Activated naive CD8-positive, alpha-beta T cell treated with anti-CD3 and anti-CD28 coated beads, Interleukin-2, amount 10 ng/mL, durations not matched to agents 7 days and 5 days (primary cell): ENCODE results near the gene MEIOSIN. TPM values are rescaled to one million over a fixed set of nuclear protein-coding genes. Genes with fewer than 3 reads are reported as not detected.

Source experiments
- ATAC-seq: fragments of 150-1000 bp; cut with Tn5 transposase; one replicate; pipeline ENCODE4 v1.10.0; 2021; ENCODE audit warnings: low read depth, moderate library complexity
- POLR2A ChIA-PET: fragments of 350-600 bp; sonication (Branson Sonifier 250); formaldehyde crosslinking; loops from one replicate; lab custom pipeline; 2021; ENCODE audit warnings: antibody characterized with exemption; lab: Charles Lee
- DNase-seq: peaks from one replicate; pipeline ENCODE4 v3.0.0; 2021
- H3K27ac Mint-ChIP-seq: one replicate; pipeline ENCODE4 v1.8.0; 2022; ENCODE audit warnings: mild to moderate bottlenecking, mixed read lengths
- H3K27me3 Mint-ChIP-seq: one replicate; pipeline ENCODE4 v1.8.0; 2022; ENCODE audit warnings: mild to moderate bottlenecking, moderate library complexity, mixed read lengths
- H3K36me3 Mint-ChIP-seq: one replicate; pipeline ENCODE4 v1.8.0; 2021; ENCODE audit warnings: mild to moderate bottlenecking, mixed read lengths
- H3K4me1 Mint-ChIP-seq: one replicate; pipeline ENCODE4 v1.8.0; 2021; ENCODE audit warnings: mixed read lengths
- H3K4me3 Mint-ChIP-seq: one replicate; pipeline ENCODE4 v1.8.0; 2022; ENCODE audit warnings: mild to moderate bottlenecking, moderate library complexity, mixed read lengths
- H3K9me3 Mint-ChIP-seq: one replicate; pipeline ENCODE4 v1.8.0; 2021; ENCODE audit warnings: mixed read lengths
- total RNA-seq, 2 experiments: library from RNA; stranded (reverse); gene quantifications; one replicate each; pipeline ENCODE4 v1.2.3, GENCODE V29; 2021

MEIOSIN gene
- total RNA-seq, 2 experiments from 2014 or later: not detected

DNA sequence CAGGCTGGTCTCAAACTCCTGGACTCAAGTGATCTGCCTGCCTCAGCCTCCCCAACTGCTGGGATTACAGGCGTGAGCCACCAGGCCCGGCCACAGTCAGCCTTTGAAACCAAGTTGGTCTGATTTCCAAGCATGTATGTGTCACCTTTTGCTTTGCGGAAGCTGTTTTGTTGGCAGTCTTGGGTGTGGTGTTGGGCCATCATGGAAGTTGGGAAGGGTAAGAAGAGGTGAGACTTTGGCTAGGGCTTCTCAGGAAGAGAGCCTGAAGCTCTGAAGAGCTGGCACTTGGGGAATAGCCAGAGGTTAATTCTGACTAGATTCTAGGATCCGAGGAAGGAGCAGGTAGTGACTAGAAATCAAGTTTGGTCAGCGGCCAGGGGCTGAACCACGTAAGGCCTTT lies 79.1 kb downstream of the MEIOSIN start:
- Mint-ChIP-seq H3K9me3 (no peaks in the 10 kb centered on the region), H3K27ac (no peak overlapping the region), H3K36me3 (no peaks in the 10 kb centered on the region), H3K4me3 (no peak overlapping the region), H3K4me1 (peaks cover 11% of the 10 kb centered on the region), H3K27me3 (peaks cover 8% of the 10 kb centered on the region)
- DNase-seq: no peak
- ATAC-seq: no peak
- POLR2A ChIA-PET: no interaction called here

Other genes starting within 250 kb of the MEIOSIN start
- gene RTN2, start 236.4 kb upstream of the MEIOSIN start, total RNA-seq: 1 to 10 TPM; 3.0 to 3.3 TPM
- gene PPM1N, start 235.0 kb upstream of the MEIOSIN start, total RNA-seq: 1 to 10 TPM; 5.8 to 6.1 TPM
- 100 to 1,000 TPM; 166 to 180 TPM for gene VASP, start 226.0 kb upstream of the MEIOSIN start, total RNA-seq
- 10 to 100 TPM; 10.6 to 11.8 TPM for gene OPA3, start 148.6 kb upstream of the MEIOSIN start, total RNA-seq
- not detected for gene GPR4, start 131.2 kb upstream of the MEIOSIN start, total RNA-seq
- gene EML2, start 94.0 kb upstream of the MEIOSIN start, total RNA-seq: 10 to 100 TPM; 93.1 to 94.2 TPM
- 10 to 100 TPM; 18.4 to 19.3 TPM for gene GIPR, start 65.2 kb upstream of the MEIOSIN start, total RNA-seq
- 100 to 1,000 TPM; 520 to 523 TPM for gene SNRPD2, start 41.5 kb upstream of the MEIOSIN start, total RNA-seq
- 1 to 10 TPM; 9.3 to 9.7 TPM for gene QPCTL, start 40.8 kb upstream of the MEIOSIN start, total RNA-seq
- gene FBXO46, start 2.5 kb upstream of the MEIOSIN start, total RNA-seq: 10 to 100 TPM; 29.9 to 35.5 TPM
- 1 to 10 TPM; 1.8 to 2.5 TPM for gene SIX5, start 35.8 kb downstream of the MEIOSIN start, total RNA-seq
- 10 to 100 TPM; 26.4 to 32.2 TPM for gene DMPK, start 49.1 kb downstream of the MEIOSIN start, total RNA-seq
- 10 to 100 TPM; 47.0 to 50.6 TPM for gene DMWD, start 59.4 kb downstream of the MEIOSIN start, total RNA-seq
- gene RSPH6A, start 81.9 kb downstream of the MEIOSIN start, total RNA-seq: under 1 TPM; 0.30 to 0.40 TPM
- 100 to 1,000 TPM; 100 to 113 TPM for gene SYMPK, start 129.7 kb downstream of the MEIOSIN start, total RNA-seq
- not detected for gene FOXA3, start 130.9 kb downstream of the MEIOSIN start, total RNA-seq
- gene IRF2BP1, start 152.7 kb downstream of the MEIOSIN start, total RNA-seq: 10 to 100 TPM; 20.9 to 23.9 TPM
- 10 to 100 TPM; 12.0 to 12.5 TPM for gene MYPOP, start 169.2 kb downstream of the MEIOSIN start, total RNA-seq
- not detected for gene NANOS2, start 181.3 kb downstream of the MEIOSIN start, total RNA-seq
- not detected for gene NOVA2, start 240.4 kb downstream of the MEIOSIN start, total RNA-seq